IPS-18c (cell line): ENCODE measurements around the gene NUDT13.
A peak's percentile ranks its signal among the peaks of the same experiment; 100 is the strongest.
"Not testable (repeated sequence)": the region's sequence is repeated elsewhere in the genome, so short reads cannot be mapped to it uniquely, and the experiment has no call there.

Source experiments
- H3K4me3 ChIP-seq: 2 replicates; pipeline ENCODE4 v1.7.0; 2013; ENCODE audit warnings: low read depth, mild to moderate bottlenecking, low read length, moderate library complexity; ENCODE audit not compliant: insufficient read depth
- H3K9me3 ChIP-seq: one replicate; pipeline ENCODE4 v1.6.1; 2013; ENCODE audit warnings: mild to moderate bottlenecking, low read length, moderate library complexity; ENCODE audit not compliant: control insufficient read depth, insufficient read depth

The NUDT13 gene

GRCh38 chr10:73096041-73096448 lies 14.2 kb upstream of the NUDT13 start:
- H3K4me3 ChIP-seq: peak overlapping the region; percentile 94
- H3K9me3 ChIP-seq: no peaks in the 10 kb centered on the region

GRCh38 chr10:73096449-73097304 lies 13.6 kb upstream of the NUDT13 start, which contains the start of gene P4HA1:
TSS of gene P4HA1 (minus strand) at chr10:73096866. CDS start at chr10:73074883, 21,983 bp downstream.
- no peaks in the 10 kb centered on the region for H3K9me3 ChIP-seq
- H3K4me3 ChIP-seq: peak within 1 kb of the TSS; percentile 94

- no peaks in the 10 kb centered on the region for H3K9me3 ChIP-seq
- peak overlapping the region; percentile 94 for H3K4me3 ChIP-seq
These were observed 13.0 kb upstream of the NUDT13 start for GRCh38 chr10:73097305-73097670.

- no peak overlapping the region for H3K4me3 ChIP-seq
- no peaks in the 10 kb centered on the region for H3K9me3 ChIP-seq
These were observed 11.1 kb upstream of the NUDT13 start for GRCh38 chr10:73099141-73099540.

GRCh38 chr10:73106301-73106700 lies 4.0 kb upstream of the NUDT13 start:
- Histone ChIP-seq H3K9me3 (no peaks in the 10 kb centered on the region), H3K4me3 (no peak overlapping the region)

GRCh38 chr10:73109248-73109652 lies 1.0 kb upstream of the NUDT13 start:
- not testable (repeated sequence) for H3K9me3 ChIP-seq, H3K4me3 ChIP-seq

- not testable (repeated sequence) for H3K9me3 ChIP-seq, H3K4me3 ChIP-seq
These were observed 1.8 kb downstream of the NUDT13 start for GRCh38 chr10:73112032-73112431.

- Histone ChIP-seq H3K9me3 (no peaks in the 10 kb centered on the region), H3K4me3 (no peak overlapping the region)
These were observed 3.3 kb downstream of the NUDT13 start for GRCh38 chr10:73113551-73113950.

- no peaks in the 10 kb centered on the region for H3K9me3 ChIP-seq
- H3K4me3 ChIP-seq: no peak overlapping the region
These were observed 5.8 kb downstream of the NUDT13 start for GRCh38 chr10:73116017-73116416.

GRCh38 chr10:73117976-73118743 lies 7.9 kb downstream of the NUDT13 start:
- H3K9me3 ChIP-seq: no peaks in the 10 kb centered on the region
- H3K4me3 ChIP-seq: no peak overlapping the region

GRCh38 chr10:73119457-73119856 lies 9.2 kb downstream of the NUDT13 start:
- Histone ChIP-seq H3K9me3 (no peaks in the 10 kb centered on the region), H3K4me3 (no peak overlapping the region)

- no peaks in the 10 kb centered on the region for H3K9me3 ChIP-seq
These were observed 9.7 kb downstream of the NUDT13 start for GRCh38 chr10:73119952-73120351.

GRCh38 chr10:73126343-73126742 lies 16.1 kb downstream of the NUDT13 start:
- no peak overlapping the region for H3K4me3 ChIP-seq
- H3K9me3 ChIP-seq: no peaks in the 10 kb centered on the region

More at GRCh38 chr10:73119952-73120351, 9.7 kb downstream of the NUDT13 start:
- no peak overlapping the region for H3K4me3 ChIP-seq

GRCh38 chr10:73131301-73131700 lies 21.0 kb downstream of the NUDT13 start:
- Histone ChIP-seq H3K4me3 (no peak overlapping the region), H3K9me3 (no peaks in the 10 kb centered on the region)

- no peaks in the 10 kb centered on the region for H3K9me3 ChIP-seq
- H3K4me3 ChIP-seq: no peak overlapping the region
These were observed 21.8 kb downstream of the NUDT13 start for GRCh38 chr10:73131913-73132686.

- no peak overlapping the region for H3K4me3 ChIP-seq
- H3K9me3 ChIP-seq: no peaks in the 10 kb centered on the region
These were observed 24.5 kb downstream of the NUDT13 start for GRCh38 chr10:73134727-73135126.

- Histone ChIP-seq H3K9me3 (no peaks in the 10 kb centered on the region), H3K4me3 (no peak overlapping the region)
These were observed 26.4 kb downstream of the NUDT13 start for GRCh38 chr10:73136627-73137026.
